ENCODE measurements around the gene BAIAP3.
A peak's percentile ranks its signal among the peaks of the same experiment; 100 is the strongest.
"Not testable (repeated sequence)": the region's sequence is repeated elsewhere in the genome, so short reads cannot be mapped to it uniquely, and the experiment has no call there.

BAIAP3 gene

DNA sequence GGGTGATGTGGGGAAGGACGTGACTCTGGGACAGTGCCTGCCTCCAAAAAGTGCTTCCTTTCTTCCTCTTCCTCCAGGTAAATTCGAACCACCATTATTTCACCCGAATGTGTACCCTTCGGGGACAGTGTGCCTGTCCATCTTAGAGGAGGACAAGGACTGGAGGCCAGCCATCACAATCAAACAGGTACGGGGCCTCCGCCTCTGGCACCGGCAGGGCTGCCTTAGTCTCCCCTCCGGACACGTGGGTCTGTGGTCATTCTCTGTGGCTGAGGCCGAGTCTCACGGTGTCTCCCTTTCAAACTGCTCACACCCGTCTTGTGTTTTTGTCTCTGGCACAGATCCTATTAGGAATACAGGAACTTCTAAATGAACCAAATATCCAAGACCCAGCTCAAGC is 13.3 kb upstream of the BAIAP3 start:
- Mint-ChIP-seq H3K9me3 (no peaks in the 10 kb centered on the region), H3K4me3 (no peak overlapping the region), H3K4me1 (no peaks in the 10 kb centered on the region), H3K27ac (no peak overlapping the region), H3K27me3 (no peaks in the 10 kb centered on the region), H3K36me3 (ENCODE audit: low read depth) (peaks cover 41% of the 10 kb centered on the region)
- ATAC-seq (no peak), DNase-seq (no peak)

DNA sequence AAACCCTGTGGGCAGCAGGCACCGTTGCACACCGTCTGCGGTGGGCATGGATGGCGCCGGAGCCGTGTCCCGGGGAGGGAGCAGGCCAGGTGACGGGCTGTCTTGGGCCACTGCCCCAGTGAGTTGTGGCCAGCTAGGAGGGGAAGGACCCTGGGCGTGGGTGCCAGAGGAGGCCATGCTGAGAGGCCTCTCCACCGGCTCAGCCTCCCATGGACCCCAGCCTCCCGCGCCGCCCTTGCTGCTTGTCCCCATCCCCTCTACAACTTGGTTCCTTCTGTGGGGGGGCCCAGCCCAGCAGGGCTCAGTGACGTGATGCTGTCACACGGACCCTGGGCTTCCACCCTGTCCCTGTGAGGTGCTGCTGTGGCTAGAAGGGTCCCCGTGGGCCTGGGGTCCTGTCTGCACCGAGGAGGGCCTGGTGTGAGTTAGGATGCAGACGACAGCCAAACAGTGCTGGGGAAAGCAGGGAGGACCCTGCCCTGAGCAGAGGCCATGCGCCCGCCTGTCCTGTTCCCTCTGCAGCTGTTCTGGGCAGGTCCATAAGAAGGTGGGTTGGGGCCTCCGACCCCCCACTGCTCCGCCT is 12.7 kb upstream of the BAIAP3 start:
- no peaks in the 10 kb centered on the region for H3K4me1 Mint-ChIP-seq
- H3K27ac Mint-ChIP-seq = no peak overlapping the region
- no peaks in the 10 kb centered on the region for H3K27me3 Mint-ChIP-seq
- peaks cover 38% of the 10 kb centered on the region for H3K36me3 Mint-ChIP-seq (ENCODE audit: low read depth)
- no peak for DNase-seq
- ATAC-seq = no peak
- H3K9me3 Mint-ChIP-seq = no peaks in the 10 kb centered on the region
- H3K4me3 Mint-ChIP-seq = no peak overlapping the region

DNA sequence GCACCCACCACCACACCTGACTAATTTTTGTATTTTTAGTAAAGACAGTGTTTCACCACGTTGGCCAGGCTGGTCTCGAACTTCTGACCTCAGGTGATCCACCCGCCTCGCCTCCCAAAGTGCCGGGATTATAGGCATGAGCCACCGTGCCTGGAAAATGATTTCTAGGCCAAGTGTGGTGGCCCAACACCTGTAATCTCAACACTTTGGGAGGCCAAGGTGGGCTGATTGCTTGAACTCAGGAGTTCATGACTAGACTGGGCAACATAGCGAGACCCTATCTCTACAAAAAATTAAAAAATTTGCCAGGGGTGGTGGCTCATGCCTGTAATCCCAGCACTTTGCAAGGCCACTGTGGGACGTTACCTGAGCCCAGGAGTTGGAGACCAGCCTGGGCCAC is 11.0 kb upstream of the BAIAP3 start:
- Mint-ChIP-seq H3K4me3 (no peak overlapping the region), H3K4me1 (no peaks in the 10 kb centered on the region), H3K9me3 (no peaks in the 10 kb centered on the region), H3K36me3 (ENCODE audit: low read depth) (peaks cover 25% of the 10 kb centered on the region), H3K27ac (no peak overlapping the region), H3K27me3 (no peaks in the 10 kb centered on the region)
- ATAC-seq (no peak), DNase-seq (no peak)

DNA sequence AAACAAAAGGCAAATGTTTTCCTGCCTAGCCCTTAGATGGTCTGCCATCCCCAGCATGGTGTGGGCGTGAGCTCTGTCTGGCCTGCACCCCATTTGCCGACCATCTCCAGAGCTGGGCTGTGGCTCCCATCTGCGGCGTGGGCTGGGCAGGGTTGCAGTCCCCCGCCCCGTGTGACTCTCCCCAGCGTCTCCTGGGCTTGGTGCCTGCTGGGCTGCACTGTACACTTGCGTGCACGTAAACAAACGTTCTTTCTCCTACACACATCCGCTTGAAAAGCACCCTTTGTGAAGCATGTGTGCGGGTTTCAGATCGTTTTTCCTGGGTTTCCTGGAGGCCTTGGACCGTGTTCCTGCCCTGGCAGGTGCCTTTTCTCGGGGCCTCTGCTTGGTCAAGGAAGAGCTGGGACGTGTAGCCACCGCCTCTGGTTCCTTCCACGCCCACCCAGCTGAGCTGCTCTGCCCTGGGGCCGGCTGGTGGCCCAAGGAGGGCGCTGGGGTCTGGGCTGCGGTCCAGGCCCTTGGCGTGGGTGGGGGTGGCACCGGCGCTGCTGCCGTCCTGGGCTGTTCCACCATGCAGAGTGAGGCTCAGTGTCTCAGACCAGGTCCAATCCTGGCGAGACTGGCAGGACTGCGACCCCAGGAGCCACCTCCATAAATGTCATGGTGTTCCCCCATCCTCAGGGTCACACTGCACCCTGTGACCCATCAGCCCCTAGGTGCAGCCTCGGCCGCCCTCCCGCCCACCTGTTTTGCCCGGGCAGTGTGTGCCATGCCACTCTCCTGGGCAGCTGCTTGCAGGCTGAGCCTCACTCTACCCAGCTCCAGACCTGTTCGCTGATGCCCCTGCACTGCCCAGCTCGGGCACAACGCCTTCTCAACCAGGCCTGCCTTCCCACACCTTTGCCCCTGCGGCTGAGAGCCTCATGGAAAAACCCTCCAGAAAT is 9.9 kb upstream of the BAIAP3 start:
- no peak overlapping the region for H3K4me3 Mint-ChIP-seq

DNA sequence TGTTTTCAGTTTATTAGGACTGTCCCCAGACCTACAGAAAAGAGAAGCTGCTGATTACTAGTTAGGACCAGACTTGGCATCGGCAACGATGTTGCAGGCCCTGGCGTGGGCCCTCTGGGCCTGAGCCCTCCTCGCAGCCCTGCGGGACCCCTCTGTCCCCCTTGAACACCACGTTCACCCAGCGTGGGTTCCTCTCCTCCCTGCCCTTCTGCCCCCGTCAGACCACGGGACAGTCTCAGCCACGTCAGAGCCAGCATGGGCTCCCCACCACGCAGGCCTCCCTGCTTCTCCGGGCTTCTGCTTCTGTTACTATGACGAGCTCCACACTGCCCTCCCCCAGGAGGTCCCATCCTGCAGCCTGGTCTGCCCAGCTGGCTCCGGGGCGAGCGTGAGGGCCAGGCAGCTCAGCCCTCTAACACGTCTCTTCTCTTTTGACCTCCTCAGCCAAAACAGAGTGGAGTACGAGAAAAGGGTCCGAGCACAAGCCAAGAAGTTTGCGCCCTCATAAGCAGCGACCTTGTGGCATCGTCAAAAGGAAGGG is 9.1 kb upstream of the BAIAP3 start:
- Mint-ChIP-seq H3K4me3 (no peak overlapping the region), H3K4me1 (no peaks in the 10 kb centered on the region), H3K9me3 (no peaks in the 10 kb centered on the region), H3K36me3 (ENCODE audit: low read depth) (peaks cover 8% of the 10 kb centered on the region), H3K27ac (no peak overlapping the region), H3K27me3 (no peaks in the 10 kb centered on the region)
- ATAC-seq = no peak
- no peak for DNase-seq

More for the DNA sequence above, 9.9 kb upstream of the BAIAP3 start:
- ATAC-seq = no peak
- Mint-ChIP-seq H3K9me3 (no peaks in the 10 kb centered on the region), H3K27ac (no peak overlapping the region), H3K4me1 (no peaks in the 10 kb centered on the region), H3K27me3 (no peaks in the 10 kb centered on the region), H3K36me3 (ENCODE audit: low read depth) (peaks cover 13% of the 10 kb centered on the region)
- DNase-seq = no peak

DNA sequence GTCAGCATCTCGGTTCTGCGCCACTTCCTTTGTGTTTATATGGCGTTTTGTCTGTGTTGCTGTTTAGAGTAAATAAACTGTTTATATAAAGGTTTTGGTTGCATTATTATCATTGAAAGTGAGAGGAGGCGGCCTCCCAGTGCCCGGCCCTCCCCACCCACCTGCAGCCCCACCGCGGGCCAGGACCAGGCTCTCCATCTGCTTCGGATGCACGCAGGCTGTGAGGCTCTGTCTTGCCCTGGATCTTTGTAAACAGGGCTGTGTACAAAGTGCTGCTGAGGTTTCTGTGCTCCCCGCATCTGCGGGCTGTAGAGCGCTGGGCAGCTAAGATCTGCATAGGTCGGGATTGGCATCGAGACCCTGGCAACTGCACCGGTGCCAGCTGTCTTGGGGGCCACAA is 8.2 kb upstream of the BAIAP3 start:
- Mint-ChIP-seq H3K9me3 (no peaks in the 10 kb centered on the region), H3K4me1 (no peaks in the 10 kb centered on the region), H3K27ac (no peak overlapping the region), H3K27me3 (no peaks in the 10 kb centered on the region), H3K36me3 (ENCODE audit: low read depth) (peaks cover 6% of the 10 kb centered on the region), H3K4me3 (no peak overlapping the region)
- no peak for DNase-seq
- no peak for ATAC-seq

DNA sequence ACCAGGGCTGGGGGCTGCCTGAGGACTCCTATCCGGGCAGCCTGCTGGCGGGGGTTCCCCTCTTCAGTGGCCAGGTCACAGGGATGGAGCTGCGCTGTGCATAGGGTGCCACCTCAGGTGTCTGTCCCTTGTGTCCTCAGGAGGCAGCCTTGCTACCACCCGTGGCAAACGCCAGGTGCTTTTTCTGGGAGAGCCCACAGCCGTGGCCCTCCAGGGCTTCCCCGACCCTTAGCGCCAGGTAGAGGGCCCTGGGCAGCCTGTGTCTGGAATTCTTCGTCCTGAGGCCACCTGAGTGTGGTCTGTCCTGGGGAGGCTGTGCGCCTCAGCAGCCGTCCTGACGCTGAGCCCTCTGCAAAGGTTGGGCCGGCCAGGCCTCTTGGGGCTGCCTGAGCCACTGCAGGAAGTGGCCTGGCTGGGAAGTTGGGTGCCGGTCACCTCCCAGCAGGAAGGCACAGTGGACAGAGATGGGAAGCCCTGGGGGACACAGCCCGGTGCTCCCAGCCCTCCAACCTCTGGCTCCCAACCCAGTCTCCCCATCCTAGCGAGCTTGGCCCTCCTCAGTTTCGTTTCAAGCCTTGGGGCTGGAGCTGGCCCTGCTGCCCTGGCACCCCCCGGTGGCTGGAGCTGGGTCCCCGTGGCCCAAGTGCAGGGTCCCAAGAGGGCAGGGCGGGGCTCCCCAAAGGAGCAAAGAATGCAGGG is 7.6 kb upstream of the BAIAP3 start:
- ATAC-seq (peak; percentile 8), DNase-seq (no peak)
- H3K36me3 Mint-ChIP-seq (ENCODE audit: low read depth) = peaks cover 6% of the 10 kb centered on the region
- H3K27ac Mint-ChIP-seq = no peak overlapping the region
- no peaks in the 10 kb centered on the region for H3K27me3 Mint-ChIP-seq
- H3K9me3 Mint-ChIP-seq = no peaks in the 10 kb centered on the region
- H3K4me3 Mint-ChIP-seq = no peak overlapping the region
- H3K4me1 Mint-ChIP-seq = no peaks in the 10 kb centered on the region

DNA sequence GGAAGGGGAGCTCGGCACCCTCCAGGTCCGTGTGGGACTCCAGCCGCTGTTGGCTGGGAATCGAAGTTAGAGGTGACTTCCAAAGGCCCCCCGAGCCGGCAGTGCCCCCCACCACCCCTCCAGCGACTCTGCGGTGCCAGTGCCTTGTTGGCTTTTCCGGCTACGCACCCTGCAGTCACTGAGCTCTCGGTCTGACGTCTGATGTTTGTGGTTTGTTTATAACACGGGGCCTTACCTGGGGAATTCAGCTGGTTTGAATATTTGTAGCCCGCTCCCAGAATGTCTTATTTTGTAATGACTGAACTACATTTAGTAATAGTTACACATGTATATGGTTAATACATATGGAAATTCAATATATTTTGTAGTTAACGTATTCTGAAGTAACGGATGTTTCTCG is 7.1 kb upstream of the BAIAP3 start:
- no peaks in the 10 kb centered on the region for H3K9me3 Mint-ChIP-seq
- H3K27ac Mint-ChIP-seq = no peak overlapping the region
- DNase-seq (no peak), ATAC-seq (no peak)
- H3K4me1 Mint-ChIP-seq = peaks cover 3% of the 10 kb centered on the region
- H3K36me3 Mint-ChIP-seq (ENCODE audit: low read depth) = peaks cover 5% of the 10 kb centered on the region
- H3K27me3 Mint-ChIP-seq = peaks cover 2% of the 10 kb centered on the region
- no peak overlapping the region for H3K4me3 Mint-ChIP-seq

DNA sequence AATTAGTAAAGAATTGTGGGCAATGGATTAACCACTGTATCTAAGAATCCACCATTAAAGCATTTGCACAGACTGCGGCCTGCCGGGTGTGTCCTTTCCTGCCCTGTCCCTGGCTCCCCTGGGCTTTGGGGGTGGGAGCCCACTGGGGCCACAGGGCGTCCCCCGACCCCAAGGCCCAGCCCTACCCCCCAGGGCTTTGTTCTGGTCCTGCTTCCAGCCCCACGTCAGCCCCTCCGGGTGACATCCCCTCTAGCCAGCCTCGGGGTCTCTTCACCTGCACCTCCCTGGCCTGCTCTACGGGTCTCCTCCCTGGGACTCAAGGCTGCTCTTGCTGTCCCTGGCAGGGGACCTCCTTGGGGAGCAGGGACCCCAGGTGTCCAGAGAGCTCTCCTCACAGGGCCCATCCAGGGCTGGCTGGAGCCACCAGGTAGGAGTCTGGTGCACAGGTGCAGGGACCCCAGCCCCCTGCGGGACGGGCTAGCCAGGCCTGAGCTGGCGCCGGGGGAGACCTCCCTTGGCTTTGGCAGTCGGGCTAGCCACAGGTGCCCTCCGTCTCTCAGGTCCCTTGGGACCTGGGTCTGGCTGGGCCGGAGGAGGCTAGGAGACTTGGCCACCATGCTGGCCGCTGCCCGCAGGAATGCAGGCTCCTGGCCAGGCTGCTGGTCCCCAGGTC is 6.4 kb upstream of the BAIAP3 start:
- Mint-ChIP-seq H3K9me3 (no peaks in the 10 kb centered on the region), H3K27me3 (peaks cover 7% of the 10 kb centered on the region), H3K36me3 (ENCODE audit: low read depth) (peaks cover 5% of the 10 kb centered on the region), H3K27ac (no peak overlapping the region), H3K4me1 (peaks cover 7% of the 10 kb centered on the region), H3K4me3 (no peak overlapping the region)
- no peak for ATAC-seq
- DNase-seq = no peak

DNA sequence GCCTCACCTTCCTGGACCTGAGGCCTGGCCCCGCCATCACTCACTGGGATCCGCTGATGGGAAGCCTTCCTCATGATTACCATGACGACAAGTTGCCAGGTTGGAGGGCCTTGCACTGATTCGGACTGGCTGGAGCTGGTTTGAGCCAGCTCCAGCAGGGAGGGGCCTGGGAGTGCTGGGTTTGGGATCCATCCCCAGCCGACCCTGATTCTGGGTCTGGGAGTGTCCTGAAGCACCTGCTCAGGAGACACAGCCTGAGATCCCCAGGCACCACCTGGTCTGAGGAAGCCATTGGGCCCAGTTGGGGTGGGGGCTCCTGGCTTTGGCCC is 5.9 kb upstream of the BAIAP3 start:
- H3K27ac Mint-ChIP-seq = no peak overlapping the region
- no peak for DNase-seq
- H3K36me3 Mint-ChIP-seq (ENCODE audit: low read depth) = peaks cover 5% of the 10 kb centered on the region
- no peaks in the 10 kb centered on the region for H3K9me3 Mint-ChIP-seq
- peaks cover 12% of the 10 kb centered on the region for H3K4me1 Mint-ChIP-seq
- H3K27me3 Mint-ChIP-seq = peaks cover 12% of the 10 kb centered on the region
- H3K4me3 Mint-ChIP-seq = no peak overlapping the region
- ATAC-seq = no peak

DNA sequence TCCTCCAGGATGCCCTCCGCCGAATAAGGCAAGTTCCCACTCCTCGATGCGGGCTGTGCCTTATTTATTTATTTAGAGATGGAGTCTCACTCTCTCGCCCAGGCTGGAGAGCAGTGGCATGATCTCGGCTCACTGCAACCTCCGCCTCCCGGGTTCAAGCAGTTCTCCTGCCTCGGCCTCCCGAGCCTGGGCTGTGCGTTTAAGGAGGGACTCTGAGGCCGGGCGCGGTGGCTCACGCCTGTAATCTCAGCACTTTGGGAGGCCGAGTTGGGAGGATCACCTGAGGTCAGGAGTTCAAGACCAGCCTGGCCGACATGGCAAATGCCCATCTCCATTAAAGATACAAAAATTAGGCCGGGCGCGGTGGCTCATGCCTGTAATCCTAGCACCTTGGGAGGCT is 5.3 kb upstream of the BAIAP3 start:
- not testable (repeated sequence) for H3K27ac Mint-ChIP-seq; H3K36me3 Mint-ChIP-seq (ENCODE audit: low read depth); ATAC-seq

DNA sequence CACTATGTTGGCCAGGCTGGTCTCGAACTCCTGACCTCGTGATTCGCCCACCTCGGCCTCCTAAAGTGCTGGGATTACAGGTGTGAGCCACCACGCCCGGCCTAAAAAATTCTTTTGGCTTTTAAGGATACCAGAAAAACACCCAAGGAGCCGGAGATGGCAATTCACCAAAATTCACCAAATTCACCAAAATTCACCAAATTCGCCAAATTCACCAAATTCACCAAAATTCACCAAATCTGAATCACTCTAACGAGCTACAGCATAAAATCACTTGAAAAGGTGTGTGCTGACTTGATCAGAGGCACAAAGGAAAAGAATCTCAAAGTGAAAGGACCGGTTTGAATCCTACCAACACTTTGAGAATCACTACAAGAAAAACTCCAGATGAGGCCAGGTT is 4.5 kb upstream of the BAIAP3 start:
- H3K4me1 Mint-ChIP-seq = peaks cover 14% of the 10 kb centered on the region
- H3K27ac Mint-ChIP-seq; DNase-seq; H3K4me3 Mint-ChIP-seq; H3K9me3 Mint-ChIP-seq; H3K36me3 Mint-ChIP-seq (ENCODE audit: low read depth); ATAC-seq: not testable (repeated sequence)
- peaks cover 14% of the 10 kb centered on the region for H3K27me3 Mint-ChIP-seq

More for the DNA sequence above, 5.3 kb upstream of the BAIAP3 start:
- not testable (repeated sequence) for H3K9me3 Mint-ChIP-seq, H3K4me3 Mint-ChIP-seq, DNase-seq
- Mint-ChIP-seq H3K27me3 (peaks cover 14% of the 10 kb centered on the region), H3K4me1 (peaks cover 14% of the 10 kb centered on the region)

DNA sequence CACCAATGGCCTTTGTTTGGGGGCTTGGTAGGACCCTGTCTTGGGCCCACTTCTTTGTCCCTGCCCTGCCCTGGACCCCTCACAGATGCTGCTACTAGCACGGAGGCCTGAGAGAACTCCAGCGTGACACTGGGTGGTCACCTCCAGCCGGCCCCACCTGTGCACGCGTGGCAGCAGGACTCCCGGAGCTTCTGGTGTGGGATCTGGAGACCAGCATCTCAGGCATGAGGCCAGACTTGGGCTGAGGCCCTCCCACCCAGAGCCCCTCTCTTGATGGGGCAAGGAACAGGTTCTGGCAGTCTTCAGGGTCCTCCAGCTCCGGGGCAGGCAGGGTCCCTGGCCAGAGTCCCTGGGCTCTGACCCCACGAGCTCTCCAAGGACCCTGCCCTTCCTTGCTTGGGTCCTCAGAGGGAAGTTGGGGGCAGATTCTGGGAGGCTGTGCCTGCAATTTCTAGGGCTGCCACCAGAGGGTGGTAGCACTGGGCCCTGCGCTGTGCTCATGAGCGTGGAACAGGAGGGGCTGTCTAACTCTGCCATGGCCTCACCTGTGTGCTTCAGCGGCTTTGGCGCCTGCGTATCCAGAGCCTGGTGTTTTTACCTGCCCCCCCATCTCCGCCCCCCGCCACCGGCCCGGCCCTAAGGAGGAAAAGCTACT is 3.1 kb upstream of the BAIAP3 start:
- no peak overlapping the region for H3K27ac Mint-ChIP-seq
- no peak for DNase-seq

More for the DNA sequence above, 3.1 kb upstream of the BAIAP3 start:
- no peak for ATAC-seq
- peaks cover 14% of the 10 kb centered on the region for H3K4me1 Mint-ChIP-seq
- no peaks in the 10 kb centered on the region for H3K9me3 Mint-ChIP-seq
- no peaks in the 10 kb centered on the region for H3K36me3 Mint-ChIP-seq (ENCODE audit: low read depth)
- H3K4me3 Mint-ChIP-seq = no peak overlapping the region
- peaks cover 22% of the 10 kb centered on the region for H3K27me3 Mint-ChIP-seq
